K562 (cell line): ENCODE measurements around the gene GOLGA8T. TPM values are rescaled to one million over a fixed set of nuclear protein-coding genes. Genes with fewer than 3 reads are reported as not detected.
"Not testable (repeated sequence)": the region's sequence is repeated elsewhere in the genome, so short reads cannot be mapped to it uniquely, and the experiment has no call there.

Experiments used
- ATAC-seq: fragments of 200-7000 bp; cut with Tn5 transposase; 3 replicates; pipeline ENCODE4 v1.9.1; 2020; ENCODE audit warnings: moderate library complexity
- BruUV-seq: library from RNA; stranded (reverse); fragments of 400-500 nt; replicated peaks from 2 replicates; lab custom pipeline; 2021; lab: Mats Ljungman, UMichigan
- CTCF ChIA-PET: fragments of 300-600 bp; formaldehyde crosslinking; extraction: SDS; loops from one replicate; lab custom pipeline; 2021; ENCODE audit warnings: low intra/inter-chr PET ratio; lab: Yijun Ruan, JAX
- POLR2A ChIA-PET: fragments of 300-600, 350-650 bp; sonication (Branson Sonifier 250); formaldehyde crosslinking; extraction: SDS; loops from one replicate; lab custom pipeline; 2021; ENCODE audit warnings: antibody characterized with exemption, inconsistent platforms; lab: Yijun Ruan, JAX
- DNase-seq, 4 experiments: peaks; one replicate each; pipeline versions ENCODE4 v3.0.0 to v3.0.0-alpha.2; 2011 to 2018; ENCODE audit warnings: low spot score in 3 of 4, mixed read lengths in 3 of 4; ENCODE audit errors: extremely low read depth in 1 of 4
- FAIRE-seq: peaks from 2 replicates; lab custom pipeline; 2011; peaks lifted over from hg19 to GRCh38; lab: Jason Lieb, UNC
- H2AFZ ChIP-seq: 2 replicates; pipeline ENCODE4 v1.6.0; 2011; ENCODE audit warnings: low read depth, low read length, control low read depth, inconsistent platforms
- H3K27ac ChIP-seq: fragments of 200-600 bp; 3 replicates; pipeline ENCODE4 v1.8.0; 2011; ENCODE audit warnings: low read depth, mild to moderate bottlenecking, control low read depth, inconsistent platforms, low read length, moderate library complexity, mixed read lengths; ENCODE audit errors: extremely low read depth
- H3K27me3 ChIP-seq, 2 experiments: fragments of 300-600 bp in 1 of 2; 2 replicates in 1 of 2; 3 replicates in 1 of 2; pipeline versions ENCODE4 v1.6.0 to v1.8.0; 2011; ENCODE audit warnings: inconsistent platforms in 2 of 2, low read length in 2 of 2, mild to moderate bottlenecking in 1 of 2, mixed read lengths in 1 of 2, moderate library complexity in 1 of 2; ENCODE audit not compliant: control insufficient read depth in 2 of 2, insufficient read depth in 2 of 2
- H3K36me3 ChIP-seq: fragments of 300-600 bp; 3 replicates; pipeline ENCODE4 v1.8.0; 2011; ENCODE audit warnings: mild to moderate bottlenecking, low read length, inconsistent platforms; ENCODE audit not compliant: control insufficient read depth, insufficient read depth
- H3K4me1 ChIP-seq, 2 experiments: fragments of 200-600 bp in 1 of 2; replicated peaks in 1 of 2; 2 replicates in 1 of 2; 3 replicates in 1 of 2; pipeline versions ENCODE4 v1.5.1 to v1.8.0; 2011; ENCODE audit warnings: inconsistent platforms in 2 of 2, low read length in 2 of 2, mild to moderate bottlenecking in 1 of 2, mixed read lengths in 1 of 2, moderate library complexity in 1 of 2; ENCODE audit not compliant: control insufficient read depth in 2 of 2, insufficient read depth in 2 of 2
- H3K4me2 ChIP-seq: 2 replicates; pipeline ENCODE4 v1.6.1; 2011; ENCODE audit warnings: low read length, control low read depth, inconsistent platforms, mixed read lengths; ENCODE audit not compliant: insufficient read depth
- H3K4me3 ChIP-seq: fragments of 200-600 bp; sonication (generic), shearing (Covaris generic); 2 replicates; pipeline ENCODE4 v1.5.1; 2016; ENCODE audit warnings: control low read depth, inconsistent platforms
- H3K79me2 ChIP-seq: fragments of 200-600 bp; 3 replicates; pipeline ENCODE4 v1.8.0; 2011; ENCODE audit warnings: low read length, inconsistent platforms; ENCODE audit not compliant: control insufficient read depth, insufficient read depth
- H3K9ac ChIP-seq, 2 experiments: 2 replicates each; pipeline versions ENCODE4 v1.6.0 to v1.6.1; 2011; ENCODE audit warnings: low read depth in 2 of 2, low read length in 2 of 2, control low read depth in 1 of 2, inconsistent platforms in 1 of 2, mild to moderate bottlenecking in 1 of 2, mixed read lengths in 1 of 2; ENCODE audit not compliant: insufficient read depth in 1 of 2
- H3K9me1 ChIP-seq: one replicate; pipeline ENCODE4 v1.6.0; 2011; ENCODE audit warnings: inconsistent platforms, mild to moderate bottlenecking, low read length, moderate library complexity; ENCODE audit not compliant: control insufficient read depth, insufficient read depth
- H3K9me3 ChIP-seq: replicated peaks from 2 replicates; pipeline ENCODE4 v1.5.1; 2011; ENCODE audit warnings: low read depth, low read length, inconsistent platforms; ENCODE audit not compliant: control insufficient read depth, insufficient read depth
- H4K20me1 ChIP-seq: replicated peaks from 2 replicates; pipeline ENCODE4 v1.6.1; 2011; ENCODE audit warnings: low read length, inconsistent platforms, mixed read lengths; ENCODE audit not compliant: control insufficient read depth, insufficient read depth
- WGBS: fragments of 100-300 bp; shearing (Covaris generic); methylation state at CpG from one replicate; pipeline ENCODE4 v1.1.6; 2016; ENCODE audit warnings: low coverage, mixed read lengths; ENCODE audit not compliant: insufficient coverage; ENCODE audit errors: missing lambda C conversion rate; 5-methylcytosine and 5-hydroxymethylcytosine counted together
- in situ Hi-C: fragments of 300-500 bp; cut with MboI; formaldehyde crosslinking; loops from 4 replicates; pipeline ENCODE4 v1.15.0; 2018; ENCODE audit warnings: inconsistent platforms, mixed read lengths
- intact Hi-C: fragments of 100-400 bp; cut with micrococcal nuclease; formaldehyde crosslinking; loops from 2 replicates; pipeline ENCODE4 v1.14.2; 2022
- polyA plus RNA-seq, 8 experiments: library from polyadenylated mRNA; depleted of rRNA in 4 of 8; stranded (reverse) in 5 of 8; unstranded in 3 of 8; fragments of >200 nt; fragmentation: Nextera tagmentation in 2 of 8; fragmentation: Illumina TruSeq in 1 of 8; extraction: Ambion mirVana in 2 of 8; extraction: Trizol in 1 of 8; gene quantifications; 2 replicates each; pipeline versions ENCODE4 v1.2.1 to v1.2.3, GENCODE V29; 2011 to 2014; ENCODE audit warnings: inconsistent platforms in 1 of 8, missing spikeins in 1 of 8
- total RNA-seq, 7 experiments: library from RNA; depleted of rRNA in 6 of 7; stranded (reverse); fragments of >200 nt in 6 of 7; fragmentation: Illumina TruSeq in 2 of 7; extraction: Trizol in 2 of 7; gene quantifications; 2 replicates each; pipeline versions ENCODE4 v1.2.1 to v1.2.3, GENCODE V29; 2011 to 2021; ENCODE audit warnings: low replicate concordance in 1 of 7

The GOLGA8T gene
- total and polyA plus RNA-seq, 9 of the 15 experiments (the other 6 are each of a cell fraction or from before 2014, with no cell fraction given) = not detected

GRCh38 chr15:30185495-30185894 lies 50.6 kb downstream of the GOLGA8T start:
- H3K9me1 ChIP-seq, H2AFZ ChIP-seq, DNase-seq, H3K4me1 ChIP-seq, POLR2A ChIA-PET, H3K4me2 ChIP-seq, FAIRE-seq, H4K20me1 ChIP-seq, H3K27ac ChIP-seq, H3K79me2 ChIP-seq, H3K27me3 ChIP-seq, in situ Hi-C loops, H3K9me3 ChIP-seq, H3K36me3 ChIP-seq, intact Hi-C loops, CTCF ChIA-PET, BruUV-seq, H3K4me3 ChIP-seq, H3K9ac ChIP-seq: not testable (repeated sequence)
- no CpG with 5 or more reads among the region's 7 CpGs for WGBS
- ATAC-seq = peak; percentile 56; the same call in 2 of the 3 replicates

GRCh38 chr15:30187429-30187828 lies 52.6 kb downstream of the GOLGA8T start:
- H3K27ac ChIP-seq, CTCF ChIA-PET, BruUV-seq, H3K9me3 ChIP-seq, H2AFZ ChIP-seq, ATAC-seq, POLR2A ChIA-PET, H3K4me2 ChIP-seq, H3K79me2 ChIP-seq, H3K9ac ChIP-seq, H3K9me1 ChIP-seq, H3K36me3 ChIP-seq, H3K4me1 ChIP-seq, H3K4me3 ChIP-seq, in situ Hi-C loops, H4K20me1 ChIP-seq, FAIRE-seq, DNase-seq, intact Hi-C loops, H3K27me3 ChIP-seq: not testable (repeated sequence)
- 8% methylated on average over 1 of the region's 3 CpGs for WGBS

GRCh38 chr15:30189754-30190153 lies 54.9 kb downstream of the GOLGA8T start:
- H3K9ac ChIP-seq, H3K27me3 ChIP-seq, H3K4me3 ChIP-seq, H3K9me3 ChIP-seq, H3K9me1 ChIP-seq, FAIRE-seq, H3K4me2 ChIP-seq, DNase-seq, H3K4me1 ChIP-seq, intact Hi-C loops, H3K27ac ChIP-seq, H3K36me3 ChIP-seq, ATAC-seq, BruUV-seq, CTCF ChIA-PET, POLR2A ChIA-PET, H3K79me2 ChIP-seq, H4K20me1 ChIP-seq, H2AFZ ChIP-seq, in situ Hi-C loops: not testable (repeated sequence)
- WGBS = 0% methylated on average over 1 of the region's 1 CpG

- H4K20me1 ChIP-seq, ATAC-seq, H3K4me3 ChIP-seq, H3K36me3 ChIP-seq, FAIRE-seq, BruUV-seq, DNase-seq, H3K9me1 ChIP-seq, H3K9ac ChIP-seq, H3K79me2 ChIP-seq, H3K27me3 ChIP-seq, CTCF ChIA-PET, H3K4me1 ChIP-seq, H2AFZ ChIP-seq, H3K9me3 ChIP-seq, H3K27ac ChIP-seq, intact Hi-C loops, H3K4me2 ChIP-seq, in situ Hi-C loops, POLR2A ChIA-PET: not testable (repeated sequence)
- WGBS = 11% methylated on average over 7 of the region's 23 CpGs
These were observed 56.3 kb downstream of the GOLGA8T start for GRCh38 chr15:30191143-30191542.
